Duodenal mucosa (tissue), 2 donors: ENCODE measurements around the gene CD72.
"Not testable (repeated sequence)": the region's sequence is repeated elsewhere in the genome, so short reads cannot be mapped to it uniquely, and the experiment has no call there.

Experiments used
- H3K27ac ChIP-seq: one replicate; pipeline ENCODE4 v1.7.0; 2013; ENCODE audit warnings: low read depth, low read length
- H3K27me3 ChIP-seq, 2 donors: one replicate each; pipeline ENCODE4 v1.7.0; 2013; ENCODE audit warnings: low read length in 2 of 2, control low read depth in 1 of 2; ENCODE audit not compliant: insufficient read depth in 2 of 2, control insufficient read depth in 1 of 2
- H3K36me3 ChIP-seq, 2 donors: one replicate each; pipeline ENCODE4 v1.7.0; 2013; ENCODE audit warnings: low read length in 2 of 2, control low read depth in 1 of 2; ENCODE audit not compliant: insufficient read depth in 2 of 2, control insufficient read depth in 1 of 2
- H3K4me1 ChIP-seq, 2 donors: one replicate each; pipeline ENCODE4 v1.7.0; 2013; ENCODE audit warnings: low read length in 2 of 2, control low read depth in 1 of 2; ENCODE audit not compliant: insufficient read depth in 2 of 2, control insufficient read depth in 1 of 2
- H3K4me3 ChIP-seq, 2 donors: one replicate each; pipeline ENCODE4 v1.7.0; 2013; ENCODE audit warnings: low read length in 2 of 2, low read depth in 1 of 2
- H3K9ac ChIP-seq, 2 donors: one replicate each; pipeline ENCODE4 v1.7.0; 2013; ENCODE audit warnings: low read length in 2 of 2, low read depth in 1 of 2
- H3K9me3 ChIP-seq, 2 donors: one replicate each; pipeline ENCODE4 v1.7.0; 2013; ENCODE audit warnings: low read length in 2 of 2, control low read depth in 1 of 2; ENCODE audit not compliant: control insufficient read depth in 1 of 2

The CD72 gene

GRCh38 chr9:35618854-35619799 is 914 bp upstream of the CD72 start:
- H3K27me3 ChIP-seq = peaks cover 3% of the 10 kb centered on the region in 2 donors
- H3K9me3 ChIP-seq = no peaks in the 10 kb centered on the region
- H3K36me3 ChIP-seq = no peaks in the 10 kb centered on the region
- H3K4me3 ChIP-seq = no peak overlapping the region
- H3K27ac ChIP-seq = no peak overlapping the region
- H3K9ac ChIP-seq = no peak overlapping the region
- peaks cover 4 to 19% of the 10 kb centered on the region in 2 donors for H3K4me1 ChIP-seq

DNA sequence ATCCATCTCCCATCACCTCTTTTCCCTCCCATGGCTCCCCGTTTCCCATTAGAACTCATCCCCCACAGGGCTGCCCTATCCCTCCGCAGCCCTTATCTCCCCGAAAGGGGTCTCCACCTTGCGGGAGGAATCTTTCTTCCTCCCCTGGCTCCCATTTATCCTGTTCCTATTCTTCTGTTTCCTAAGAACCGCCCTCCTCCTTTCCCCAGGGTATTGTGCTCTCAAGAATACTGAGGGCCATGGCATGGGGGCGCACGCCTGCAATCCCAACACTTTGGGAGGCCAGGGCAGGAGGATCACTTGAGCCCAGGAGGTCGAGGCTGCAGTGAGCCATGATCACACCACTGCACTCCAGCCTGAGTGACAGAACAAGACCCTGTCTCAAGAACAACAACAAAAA is 665 bp downstream of the CD72 start:
- Histone ChIP-seq H3K9me3 (no peaks in the 10 kb centered on the region), H3K27me3 (peaks cover 3% of the 10 kb centered on the region in 2 donors), H3K4me1 (peaks cover 4 to 19% of the 10 kb centered on the region in 2 donors), H3K27ac (no peak overlapping the region), H3K9ac (peak overlapping the region; percentile 28 to 65), H3K36me3 (no peaks in the 10 kb centered on the region), H3K4me3 (peak overlapping the region; percentile 60 to 63)

DNA sequence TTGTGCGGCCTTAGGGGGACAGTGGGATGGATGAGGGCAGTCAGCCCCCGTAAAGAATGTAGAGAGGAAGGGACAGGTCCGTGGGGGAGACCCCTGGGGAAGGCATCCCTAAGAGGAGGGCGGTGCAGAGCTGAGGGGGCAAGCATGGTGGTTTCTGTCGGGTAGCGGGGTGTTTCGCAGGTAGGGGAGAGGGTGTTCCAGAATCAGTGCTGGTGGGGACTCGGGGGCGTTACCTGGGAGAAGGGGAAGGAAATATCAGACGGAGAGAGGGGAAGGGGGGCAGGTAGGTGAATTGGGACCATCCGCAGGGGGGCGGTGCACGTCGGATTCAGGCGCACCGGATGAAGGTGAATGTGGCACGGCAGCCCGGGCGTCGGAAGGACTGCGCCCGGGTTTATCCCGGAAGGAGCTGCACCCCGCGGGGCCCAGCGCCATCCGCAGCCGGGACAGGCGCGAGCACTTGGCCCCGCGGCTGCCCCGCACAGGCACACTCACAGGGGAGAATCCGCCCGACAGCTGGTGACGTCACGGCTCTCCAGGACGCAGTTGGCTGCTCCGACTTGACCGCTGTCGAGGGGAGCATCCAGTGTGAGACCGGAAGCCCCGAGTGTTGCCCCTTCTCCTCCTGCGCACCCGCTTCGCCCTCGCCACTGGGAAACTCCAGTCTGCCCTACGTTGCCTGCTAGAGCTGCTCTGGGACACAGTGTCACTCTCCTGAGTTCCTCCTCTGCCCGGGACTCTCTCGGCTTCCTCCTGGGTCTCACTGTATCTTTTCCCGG is 1.3 kb downstream of the CD72 start:
- peak overlapping the region; percentile 28 to 65 for H3K9ac ChIP-seq
- no peaks in the 10 kb centered on the region for H3K9me3 ChIP-seq
- no peaks in the 10 kb centered on the region for H3K36me3 ChIP-seq
- peak overlapping the region; percentile 60 to 63 for H3K4me3 ChIP-seq
- H3K27me3 ChIP-seq = peaks cover 3% of the 10 kb centered on the region in 2 donors
- no peak overlapping the region for H3K27ac ChIP-seq
- peaks cover 4 to 19% of the 10 kb centered on the region in 2 donors for H3K4me1 ChIP-seq

- H3K9me3 ChIP-seq = no peaks in the 10 kb centered on the region
- peak overlapping the region in 1 of 2 donors; percentile 65 for H3K9ac ChIP-seq
- no peak overlapping the region for H3K4me3 ChIP-seq
- H3K36me3 ChIP-seq = no peaks in the 10 kb centered on the region
- no peak overlapping the region for H3K27ac ChIP-seq
- H3K27me3 ChIP-seq = peaks cover 3% of the 10 kb centered on the region in 2 donors
- peaks cover 4 to 19% of the 10 kb centered on the region in 2 donors for H3K4me1 ChIP-seq
These were observed 2.1 kb downstream of the CD72 start for GRCh38 chr9:35615981-35616680.

GRCh38 chr9:35612843-35613242 is 5.4 kb downstream of the CD72 start:
- Histone ChIP-seq H3K4me3 (no peak overlapping the region), H3K9ac (no peak overlapping the region), H3K4me1 (peaks cover 4 to 8% of the 10 kb centered on the region in 2 donors), H3K36me3 (peaks cover 12 to 19% of the 10 kb centered on the region in 2 donors), H3K27ac (no peak overlapping the region), H3K27me3 (peaks cover 0 to 3% of the 10 kb centered on the region in 2 donors), H3K9me3 (no peaks in the 10 kb centered on the region)

DNA sequence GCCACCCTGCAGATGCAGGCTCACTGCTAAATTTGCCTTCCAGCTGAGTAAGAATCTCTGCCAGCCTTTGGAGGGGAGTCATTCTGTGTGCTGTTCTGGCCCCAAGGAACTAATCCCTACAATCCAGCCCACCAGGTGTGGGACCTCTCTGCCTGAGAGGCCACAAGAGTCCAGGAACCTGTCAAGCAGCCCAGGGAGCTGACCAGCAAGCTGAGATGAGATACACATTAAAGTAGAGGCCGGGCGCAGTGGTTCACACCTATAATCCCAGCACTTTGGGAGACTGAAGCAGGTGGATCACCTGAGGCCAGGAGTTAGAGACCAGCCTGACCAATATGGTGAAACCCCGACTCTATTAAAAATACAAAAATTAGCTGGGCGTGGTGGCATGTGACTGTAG is 6.1 kb downstream of the CD72 start:
- H3K4me1 ChIP-seq, H3K9ac ChIP-seq, H3K9me3 ChIP-seq, H3K27me3 ChIP-seq, H3K27ac ChIP-seq, H3K4me3 ChIP-seq: not testable (repeated sequence)
- peaks cover 14 to 21% of the 10 kb centered on the region in 2 donors for H3K36me3 ChIP-seq

DNA sequence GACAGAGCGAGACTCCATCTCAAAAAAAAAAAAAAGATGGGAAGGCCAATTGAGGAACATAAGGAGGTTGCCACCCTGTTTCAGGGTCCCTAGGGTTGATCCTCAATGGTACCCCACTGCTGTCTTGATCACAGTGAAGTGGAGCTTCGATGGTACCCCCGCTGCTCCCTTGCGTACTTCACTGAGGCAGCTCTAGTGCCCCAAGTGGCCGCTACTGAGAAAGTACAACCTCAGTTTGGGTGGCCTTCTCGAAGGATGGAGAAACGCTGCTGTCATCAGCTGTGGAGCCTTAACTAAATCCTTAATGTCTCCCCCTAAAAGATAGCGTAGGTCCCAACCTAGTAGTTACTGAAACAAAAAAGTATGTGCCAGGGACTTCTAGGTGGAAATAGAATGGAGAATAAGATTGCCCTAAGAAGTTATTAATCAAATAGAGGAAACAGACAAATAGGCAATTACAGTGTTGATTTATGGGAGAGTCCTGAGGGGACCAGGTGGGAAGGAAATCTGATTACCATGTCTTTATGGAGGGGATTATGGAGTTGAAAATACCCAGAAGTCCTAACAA is 6.9 kb downstream of the CD72 start:
- Histone ChIP-seq H3K9me3 (no peaks in the 10 kb centered on the region), H3K27me3 (no peaks in the 10 kb centered on the region), H3K27ac (no peak overlapping the region), H3K36me3 (peaks cover 14 to 21% of the 10 kb centered on the region in 2 donors), H3K4me1 (peaks cover under 1 to 6% of the 10 kb centered on the region in 2 donors), H3K4me3 (no peak overlapping the region), H3K9ac (no peak overlapping the region)

DNA sequence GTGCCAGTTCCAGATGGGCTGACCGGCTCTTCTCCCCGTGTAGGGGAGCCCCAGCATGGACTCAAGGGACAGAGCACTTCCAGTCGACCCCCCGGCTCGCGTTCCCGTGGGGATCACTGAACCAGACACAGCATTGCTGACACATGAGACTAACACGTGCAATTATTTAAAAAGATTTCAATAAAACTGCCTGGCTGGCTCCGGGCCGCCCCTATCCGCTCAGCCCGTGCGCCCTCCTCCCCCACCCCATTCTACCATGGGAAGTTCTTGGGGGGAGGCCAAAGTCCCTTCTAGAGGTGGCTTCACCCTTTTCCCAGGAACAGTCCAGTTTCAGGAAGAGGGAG is 8.4 kb downstream of the CD72 start:
- H3K27me3 ChIP-seq = no peaks in the 10 kb centered on the region
- H3K9me3 ChIP-seq = no peaks in the 10 kb centered on the region
- no peak overlapping the region for H3K9ac ChIP-seq
- H3K4me3 ChIP-seq = no peak overlapping the region
- no peak overlapping the region for H3K27ac ChIP-seq
- peaks cover 14 to 21% of the 10 kb centered on the region in 2 donors for H3K36me3 ChIP-seq
- peaks cover 5 to 12% of the 10 kb centered on the region in 2 donors for H3K4me1 ChIP-seq

DNA sequence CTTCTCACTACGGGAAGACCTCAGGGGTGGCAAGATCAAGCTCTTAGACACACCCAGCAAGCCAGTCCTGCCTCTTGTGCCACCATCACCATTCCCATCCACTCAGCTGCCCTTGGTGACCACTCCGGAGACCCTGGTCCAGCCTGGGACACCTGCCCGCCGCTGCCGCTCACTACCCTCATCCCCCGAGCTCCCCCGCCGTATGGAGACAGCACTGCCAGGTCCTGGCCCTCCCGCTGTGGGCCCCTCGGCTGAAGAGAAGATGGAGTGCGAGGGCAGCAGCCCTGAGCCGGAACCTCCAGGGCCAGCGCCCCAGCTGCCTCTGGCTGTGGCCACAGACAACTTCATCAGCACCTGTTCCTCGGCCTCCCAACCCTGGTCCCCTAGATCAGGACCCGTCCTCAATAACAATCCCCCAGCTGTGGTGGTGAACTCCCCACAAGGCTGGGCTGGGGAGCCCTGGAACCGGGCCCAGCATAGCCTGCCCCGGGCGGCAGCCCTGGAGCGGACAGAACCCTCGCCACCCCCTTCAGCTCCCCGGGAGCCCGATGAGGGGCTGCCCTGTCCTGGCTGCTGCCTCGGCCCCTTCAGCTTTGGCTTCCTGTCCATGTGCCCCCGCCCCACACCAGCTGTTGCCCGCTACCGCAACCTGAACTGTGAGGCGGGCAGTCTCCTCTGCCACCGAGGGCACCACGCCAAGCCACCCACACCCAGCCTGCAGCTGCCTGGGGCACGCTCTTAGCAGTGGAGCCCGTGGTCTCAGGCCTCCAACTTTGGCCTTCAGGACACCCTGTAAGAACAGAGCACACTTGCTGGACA is 9.0 kb downstream of the CD72 start:
- no peak overlapping the region for H3K27ac ChIP-seq
- H3K4me3 ChIP-seq = no peak overlapping the region
- no peak overlapping the region for H3K9ac ChIP-seq
- peaks cover 14 to 21% of the 10 kb centered on the region in 2 donors for H3K36me3 ChIP-seq
- no peaks in the 10 kb centered on the region for H3K9me3 ChIP-seq
- H3K27me3 ChIP-seq = no peaks in the 10 kb centered on the region
- peaks cover 5 to 12% of the 10 kb centered on the region in 2 donors for H3K4me1 ChIP-seq
